Testis (tissue), 3 donors: ENCODE measurements around the gene DDIT3. TPM values are rescaled to one million over a fixed set of nuclear protein-coding genes. Genes with fewer than 3 reads are reported as not detected.

Source experiments
- DNase-seq: peaks from one replicate; pipeline ENCODE4 v3.0.0-alpha.2; 2019
- H3K27ac ChIP-seq, 2 donors: fragments of 200-600 bp; sonication (generic); one replicate each; pipeline ENCODE4 v1.5.1; 2019
- H3K27me3 ChIP-seq: fragments of 200-600 bp; sonication (generic); one replicate; pipeline ENCODE4 v1.5.1; 2019
- H3K36me3 ChIP-seq: fragments of 200-600 bp; sonication (generic); one replicate; pipeline ENCODE4 v1.5.1; 2017; ENCODE audit warnings: low read depth; ENCODE audit errors: missing control alignments
- H3K4me1 ChIP-seq: fragments of 200-600 bp; sonication (generic); one replicate; pipeline ENCODE4 v1.5.1; 2019
- H3K4me3 ChIP-seq, 2 donors: fragments of 200-600 bp; sonication (generic); one replicate each; pipeline ENCODE4 v1.5.1; 2017 to 2019
- H3K9me3 ChIP-seq: fragments of 200-600 bp; sonication (generic); one replicate; pipeline ENCODE4 v1.5.1; 2017
- POLR2A ChIP-seq: fragments of 450-650 bp; IDR thresholded peaks from one replicate; pipeline ENCODE4 v1.6.1; 2017; ENCODE audit warnings: antibody characterized with exemption, mild to moderate bottlenecking, moderate library complexity
- WGBS, 2 donors: methylation state at CpG; one replicate each; pipeline ENCODE4 v1.1.5; 2018; 5-methylcytosine and 5-hydroxymethylcytosine counted together
- intact Hi-C: fragments of 100-400 bp; cut with DNase I; formaldehyde crosslinking; loops from one replicate; pipeline ENCODE4 v1.15.1; 2023; ENCODE audit warnings: low total_unique reads
- polyA plus RNA-seq: library from polyadenylated mRNA; stranded (reverse); fragments of 350-450 nt; fragmentation: Illumina TruSeq; extraction: RNeasy Lipid Tissue Mini Kit (QIAGEN cat#74804); gene quantifications from one replicate; pipeline ENCODE4 v1.2.3, GENCODE V29; 2014; ENCODE audit warnings: low read depth, low replicate concordance; ENCODE audit not compliant: insufficient read depth
- total RNA-seq, 2 donors: library from RNA; depleted of rRNA; stranded (reverse); fragments of >200 nt; gene quantifications; one replicate each; pipeline ENCODE4 v1.2.3, GENCODE V29; 2016
- TF ChIP-seq, protein P1 (sequence below), 3 experiments: fragments of 450-650 bp in 2 of 3; fragments of 200-600 bp in 1 of 3; sonication (generic) in 1 of 3; IDR thresholded peaks; one replicate each; pipeline ENCODE4 v1.5.1; 2016 to 2019; ENCODE audit warnings: antibody characterized with exemption in 3 of 3, mild to moderate bottlenecking in 2 of 3, moderate library complexity in 1 of 3

Gene DDIT3
- total and polyA plus RNA-seq, 3 donors from 2014 or later = 44.2 to 63.9 (median 45.6) TPM

- no peaks in the 10 kb centered on the region for H3K27me3 ChIP-seq
- 97 to 100% methylated on average over 1 of the region's 1 CpG for WGBS, 2 donors
- no peak overlapping the region for H3K4me3 ChIP-seq
- H3K36me3 ChIP-seq = no peaks in the 10 kb centered on the region
- H3K27ac ChIP-seq = no peak overlapping the region
- H3K4me1 ChIP-seq = no peaks in the 10 kb centered on the region
- no peak for DNase-seq
- no peaks in the 10 kb centered on the region for H3K9me3 ChIP-seq
- intact Hi-C loops = no loop called here
- no peak for TF ChIP-seq POLR2A
- TF ChIP-seq, protein P1, sequence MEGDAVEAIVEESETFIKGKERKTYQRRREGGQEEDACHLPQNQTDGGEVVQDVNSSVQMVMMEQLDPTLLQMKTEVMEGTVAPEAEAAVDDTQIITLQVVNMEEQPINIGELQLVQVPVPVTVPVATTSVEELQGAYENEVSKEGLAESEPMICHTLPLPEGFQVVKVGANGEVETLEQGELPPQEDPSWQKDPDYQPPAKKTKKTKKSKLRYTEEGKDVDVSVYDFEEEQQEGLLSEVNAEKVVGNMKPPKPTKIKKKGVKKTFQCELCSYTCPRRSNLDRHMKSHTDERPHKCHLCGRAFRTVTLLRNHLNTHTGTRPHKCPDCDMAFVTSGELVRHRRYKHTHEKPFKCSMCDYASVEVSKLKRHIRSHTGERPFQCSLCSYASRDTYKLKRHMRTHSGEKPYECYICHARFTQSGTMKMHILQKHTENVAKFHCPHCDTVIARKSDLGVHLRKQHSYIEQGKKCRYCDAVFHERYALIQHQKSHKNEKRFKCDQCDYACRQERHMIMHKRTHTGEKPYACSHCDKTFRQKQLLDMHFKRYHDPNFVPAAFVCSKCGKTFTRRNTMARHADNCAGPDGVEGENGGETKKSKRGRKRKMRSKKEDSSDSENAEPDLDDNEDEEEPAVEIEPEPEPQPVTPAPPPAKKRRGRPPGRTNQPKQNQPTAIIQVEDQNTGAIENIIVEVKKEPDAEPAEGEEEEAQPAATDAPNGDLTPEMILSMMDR (IDR thresholded peaks at IDR 0.05) = no peak
Measured at GRCh38 chr12:57536597-57536942, 16.3 kb upstream of the DDIT3 start.

- H3K27me3 ChIP-seq = no peaks in the 10 kb centered on the region
- no peak overlapping the region for H3K4me3 ChIP-seq
- no peak overlapping the region for H3K27ac ChIP-seq
- TF ChIP-seq, protein P1 (IDR thresholded peaks at IDR 0.05) = no peak
- no peak for TF ChIP-seq POLR2A
- DNase-seq = no peak
- 89 to 96% methylated on average over 6 of the region's 6 CpGs for WGBS, 2 donors
- intact Hi-C loops = no loop called here
- H3K9me3 ChIP-seq = no peaks in the 10 kb centered on the region
- no peaks in the 10 kb centered on the region for H3K4me1 ChIP-seq
- H3K36me3 ChIP-seq = no peaks in the 10 kb centered on the region
Measured at GRCh38 chr12:57535764-57536596, 15.7 kb upstream of the DDIT3 start.

DNA sequence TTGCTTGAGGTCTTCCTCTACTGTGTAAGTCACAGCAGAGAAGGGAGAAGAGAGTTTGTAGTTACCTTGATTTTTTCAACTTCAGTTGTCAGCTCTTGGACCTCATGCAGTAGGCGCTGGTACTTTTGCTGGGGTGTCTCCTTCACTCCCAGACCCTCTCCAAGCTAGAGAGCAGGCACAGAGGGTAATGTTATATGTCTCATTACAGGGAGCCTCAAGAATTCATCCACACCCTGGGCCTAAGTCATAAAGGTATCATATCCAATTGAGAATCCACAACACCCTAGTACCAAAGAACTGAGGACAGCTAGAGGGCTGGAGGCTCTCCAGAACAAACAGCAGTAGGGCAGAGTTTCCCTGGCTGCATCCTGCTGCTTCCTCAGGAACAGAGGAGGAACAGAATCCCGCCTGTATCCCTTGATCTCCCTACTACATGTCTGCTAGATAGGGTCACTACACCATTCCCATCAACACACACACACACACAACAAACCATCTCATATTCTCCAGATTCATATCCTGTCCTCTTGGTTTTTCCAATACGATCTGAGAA lies 14.8 kb upstream of the DDIT3 start:
- Histone ChIP-seq H3K27ac (no peak overlapping the region), H3K4me3 (no peak overlapping the region), H3K4me1 (no peaks in the 10 kb centered on the region), H3K9me3 (no peaks in the 10 kb centered on the region), H3K27me3 (no peaks in the 10 kb centered on the region), H3K36me3 (no peaks in the 10 kb centered on the region)
- intact Hi-C loops = no loop called here
- DNase-seq = no peak
- 90% methylated on average over 3 of the region's 3 CpGs for WGBS, 2 donors
- no peak for TF ChIP-seq POLR2A
- TF ChIP-seq, protein P1 (IDR thresholded peaks at IDR 0.05) = no peak

- H3K9me3 ChIP-seq = no peaks in the 10 kb centered on the region
- no peak overlapping the region for H3K27ac ChIP-seq
- no peaks in the 10 kb centered on the region for H3K27me3 ChIP-seq
- intact Hi-C loops = no loop called here
- H3K36me3 ChIP-seq = no peaks in the 10 kb centered on the region
- TF ChIP-seq, protein P1 (IDR thresholded peaks at IDR 0.05) = no peak
- no peak for TF ChIP-seq POLR2A
- no peak overlapping the region for H3K4me3 ChIP-seq
- no peak for DNase-seq
- no peaks in the 10 kb centered on the region for H3K4me1 ChIP-seq
- 83 to 92% methylated on average over 5 of the region's 5 CpGs for WGBS, 2 donors
Measured at GRCh38 chr12:57534250-57534649, 13.9 kb upstream of the DDIT3 start.
